Loucy (cell line): ENCODE data around the gene KCNMA1.

ENCODE experiments used
- EZH2phosphoT487 ChIP-seq: fragments of 200-600 bp; IDR thresholded peaks from 2 replicates; pipeline ENCODE4 v1.6.1; 2018; ENCODE audit warnings: antibody characterized with exemption, mild to moderate bottlenecking, moderate library complexity, borderline replicate concordance
- TF ChIP-seq, protein P1 (sequence below): fragments of 200-600 bp; sonication (generic); conservative IDR thresholded peaks from 2 replicates; pipeline ENCODE4 v1.5.1; 2014; ENCODE audit warnings: mild to moderate bottlenecking, antibody characterized with exemption, low read length

DNA sequence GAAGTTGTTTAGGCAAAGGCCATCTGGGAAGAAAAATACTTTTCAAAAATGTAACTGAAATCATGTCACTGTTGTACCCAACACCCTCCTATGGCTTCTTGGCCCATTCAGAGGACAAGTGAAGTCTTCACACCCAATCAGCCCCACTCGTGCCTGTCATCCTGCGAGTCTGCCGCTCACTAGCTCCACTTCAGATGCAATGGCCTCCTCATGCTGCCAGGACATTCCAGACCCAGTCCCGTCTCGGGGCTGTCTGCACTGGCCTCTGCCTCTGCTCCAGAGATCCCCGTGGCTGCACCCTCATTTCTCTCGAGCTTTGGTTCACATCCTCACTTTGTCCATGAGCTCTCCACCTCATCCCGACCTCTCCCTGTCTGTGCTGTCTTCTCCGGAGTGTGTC is 227.1 kb downstream of the KCNMA1 start:
- TF ChIP-seq, protein P1, sequence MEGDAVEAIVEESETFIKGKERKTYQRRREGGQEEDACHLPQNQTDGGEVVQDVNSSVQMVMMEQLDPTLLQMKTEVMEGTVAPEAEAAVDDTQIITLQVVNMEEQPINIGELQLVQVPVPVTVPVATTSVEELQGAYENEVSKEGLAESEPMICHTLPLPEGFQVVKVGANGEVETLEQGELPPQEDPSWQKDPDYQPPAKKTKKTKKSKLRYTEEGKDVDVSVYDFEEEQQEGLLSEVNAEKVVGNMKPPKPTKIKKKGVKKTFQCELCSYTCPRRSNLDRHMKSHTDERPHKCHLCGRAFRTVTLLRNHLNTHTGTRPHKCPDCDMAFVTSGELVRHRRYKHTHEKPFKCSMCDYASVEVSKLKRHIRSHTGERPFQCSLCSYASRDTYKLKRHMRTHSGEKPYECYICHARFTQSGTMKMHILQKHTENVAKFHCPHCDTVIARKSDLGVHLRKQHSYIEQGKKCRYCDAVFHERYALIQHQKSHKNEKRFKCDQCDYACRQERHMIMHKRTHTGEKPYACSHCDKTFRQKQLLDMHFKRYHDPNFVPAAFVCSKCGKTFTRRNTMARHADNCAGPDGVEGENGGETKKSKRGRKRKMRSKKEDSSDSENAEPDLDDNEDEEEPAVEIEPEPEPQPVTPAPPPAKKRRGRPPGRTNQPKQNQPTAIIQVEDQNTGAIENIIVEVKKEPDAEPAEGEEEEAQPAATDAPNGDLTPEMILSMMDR: no peak
- no peak for TF ChIP-seq EZH2phosphoT487
